HEK293 (cell line): ENCODE measurements around the gene HPSE2.

Experiments
- CTCF ChIA-PET: fragments of 350-600 bp; formaldehyde crosslinking; extraction: SDS; loops from one replicate; lab custom pipeline; 2021; ENCODE audit warnings: antibody characterized with exemption; lab: Yijun Ruan, JAX
- POLR2A ChIA-PET: fragments of 300-600 bp; formaldehyde crosslinking; extraction: SDS; loops from one replicate; lab custom pipeline; 2020; ENCODE audit warnings: antibody characterized with exemption, inconsistent platforms; lab: Yijun Ruan, JAX
- H3K27ac ChIP-seq: fragments of 200-500 bp; sonication (Bioruptor generic); 2 replicates; pipeline ENCODE4 v1.5.1; 2014; ENCODE audit warnings: low read depth, low read length, control low read depth, inconsistent platforms; ENCODE audit errors: extremely low read depth
- H3K36me3 ChIP-seq, 2 experiments: fragments of 200-500 bp in 1 of 2; sonication (Bioruptor generic) in 1 of 2; 1 replicate in 1 of 2; 2 replicates in 1 of 2; pipeline ENCODE4 v1.5.1; 2014 to 2017; ENCODE audit warnings: inconsistent platforms in 2 of 2, low read length in 2 of 2; ENCODE audit not compliant: control insufficient read depth in 2 of 2, insufficient read depth in 1 of 2
- H3K4me1 ChIP-seq: fragments of 200-500 bp; sonication (Bioruptor generic); 2 replicates; pipeline ENCODE4 v1.5.1; 2014; ENCODE audit warnings: mild to moderate bottlenecking, low read length, inconsistent platforms; ENCODE audit not compliant: control insufficient read depth, insufficient read depth
- H3K4me3 ChIP-seq: 2 replicates; pipeline ENCODE4 v1.5.1; 2011; ENCODE audit warnings: low read depth, mild to moderate bottlenecking, control low read depth, low read length, moderate library complexity
- H3K9me3 ChIP-seq: fragments of 200-500 bp; sonication (Bioruptor generic); 2 replicates; pipeline ENCODE4 v1.5.1; 2014; ENCODE audit warnings: low read depth, low read length, inconsistent platforms; ENCODE audit not compliant: control insufficient read depth, insufficient read depth
- HOXA7 ChIP-seq: sonication (generic); formaldehyde crosslinking; IDR thresholded peaks from 2 replicates; pipeline ENCODE4 v1.8.1; 2022; ENCODE audit warnings: missing genetic modification reagents, borderline replicate concordance
- IKZF3 ChIP-seq: fragments of 450-650 bp; IDR thresholded peaks from 2 replicates; pipeline ENCODE4 v1.5.0; 2018; ENCODE audit warnings: missing biosample characterization, mild to moderate bottlenecking, missing genetic modification characterization, moderate library complexity
- ZBTB44 ChIP-seq: fragments of 450-650 bp; IDR thresholded peaks from 2 replicates; pipeline ENCODE4 v1.5.1; 2018; ENCODE audit warnings: missing biosample characterization, mild to moderate bottlenecking, missing genetic modification characterization
- ZNF10 ChIP-seq: fragments of 450-650 bp; formaldehyde crosslinking; IDR thresholded peaks from 2 replicates; pipeline ENCODE4 v1.5.1; 2017; ENCODE audit warnings: missing biosample characterization, missing genetic modification characterization
- ZNF112 ChIP-seq: fragments of 450-650 bp; formaldehyde crosslinking; IDR thresholded peaks from 2 replicates; pipeline ENCODE4 v1.5.0; 2017; ENCODE audit warnings: missing biosample characterization, missing genetic modification characterization
- ZNF175 ChIP-seq: fragments of 450-650 bp; formaldehyde crosslinking; IDR thresholded peaks from 2 replicates; pipeline ENCODE4 v1.5.1; 2016; ENCODE audit warnings: missing biosample characterization, missing genetic modification characterization
- ZNF202 ChIP-seq: fragments of 450-650 bp; formaldehyde crosslinking; IDR thresholded peaks from 2 replicates; pipeline ENCODE4 v1.5.1; 2016; ENCODE audit warnings: missing biosample characterization, missing genetic modification characterization, borderline replicate concordance
- ZNF292 ChIP-seq: fragments of 450-650 bp; formaldehyde crosslinking; IDR thresholded peaks from 2 replicates; pipeline ENCODE4 v1.5.1; 2016; ENCODE audit warnings: low read depth, missing biosample characterization, missing genetic modification characterization, borderline replicate concordance
- ZNF302 ChIP-seq: fragments of 450-650 bp; formaldehyde crosslinking; IDR thresholded peaks from 2 replicates; pipeline ENCODE4 v1.5.1; 2016; ENCODE audit warnings: missing biosample characterization, missing genetic modification characterization, low read depth
- ZNF350 ChIP-seq: fragments of 450-650 bp; formaldehyde crosslinking; IDR thresholded peaks from 2 replicates; pipeline ENCODE4 v1.5.0; 2017; ENCODE audit warnings: missing biosample characterization, mild to moderate bottlenecking, missing genetic modification characterization
- ZNF366 ChIP-seq: fragments of 450-650 bp; formaldehyde crosslinking; conservative IDR thresholded peaks from 2 replicates; pipeline ENCODE4 v1.5.1; 2016; ENCODE audit warnings: missing biosample characterization, missing genetic modification characterization
- ZNF518A ChIP-seq: fragments of 450-650 bp; formaldehyde crosslinking; conservative IDR thresholded peaks from 2 replicates; pipeline ENCODE4 v1.5.1; 2016; ENCODE audit warnings: low read depth, missing biosample characterization, missing genetic modification characterization
- ZNF549 ChIP-seq: fragments of 450-650 bp; IDR thresholded peaks from 2 replicates; pipeline ENCODE4 v1.5.1; 2018; ENCODE audit warnings: missing biosample characterization, missing genetic modification characterization, mild to moderate bottlenecking, inconsistent platforms, moderate library complexity
- ZNF623 ChIP-seq: fragments of 450-650 bp; formaldehyde crosslinking; IDR thresholded peaks from 2 replicates; pipeline ENCODE4 v1.5.1; 2016; ENCODE audit warnings: missing biosample characterization, missing genetic modification characterization
- ZNF654 ChIP-seq: fragments of 450-650 bp; formaldehyde crosslinking; IDR thresholded peaks from 2 replicates; pipeline ENCODE4 v1.5.1; 2016; ENCODE audit warnings: low read depth, missing biosample characterization, missing genetic modification characterization
- ZNF692 ChIP-seq: fragments of 450-650 bp; formaldehyde crosslinking; IDR thresholded peaks from 2 replicates; pipeline ENCODE4 v1.5.1; 2016; ENCODE audit warnings: missing biosample characterization, missing genetic modification characterization
- ZNF704 ChIP-seq: fragments of 450-650 bp; formaldehyde crosslinking; IDR thresholded peaks from 2 replicates; pipeline ENCODE4 v1.5.1; 2016; ENCODE audit warnings: missing biosample characterization, missing genetic modification characterization
- ZNF843 ChIP-seq: fragments of 450-650 bp; formaldehyde crosslinking; IDR thresholded peaks from 2 replicates; pipeline ENCODE4 v1.5.1; 2016; ENCODE audit warnings: missing biosample characterization, missing genetic modification characterization
- ZSCAN18 ChIP-seq: fragments of 450-650 bp; formaldehyde crosslinking; IDR thresholded peaks from 2 replicates; pipeline ENCODE4 v1.5.1; 2016; ENCODE audit warnings: missing biosample characterization, missing genetic modification characterization
- ZXDB ChIP-seq: fragments of 450-650 bp; formaldehyde crosslinking; IDR thresholded peaks from 2 replicates; pipeline ENCODE4 v1.5.1; 2016; ENCODE audit warnings: missing biosample characterization, missing genetic modification characterization

Gene HPSE2

GRCh38 chr10:98538472-98538871 lies 697.2 kb downstream of the HPSE2 start:
- Histone ChIP-seq H3K9me3 (no peaks in the 10 kb centered on the region), H3K4me1 (no peaks in the 10 kb centered on the region), H3K27ac (no peak overlapping the region), H3K4me3 (no peak overlapping the region), H3K36me3 (no peaks in the 10 kb centered on the region)
- ChIA-PET POLR2A (no interaction called here), CTCF (interaction anchor here (1.1 kb wide), 1 partner anchor 71 kb away, joined by 3 read pairs; no protein-coding TSS in a partner anchor)
- TF ChIP-seq ZNF623 (tag by site-specific recombination) (no peak), ZXDB (tag by site-specific recombination) (no peak), ZNF302 (tag by site-specific recombination) (no peak), ZNF10 (no peak), ZNF704 (tag by site-specific recombination) (no peak), ZNF202 (no peak), ZNF692 (tag by site-specific recombination) (no peak), ZNF112 (no peak), IKZF3 (no peak), ZNF518A (tag by site-specific recombination) (no peak), ZNF366 (tag by site-specific recombination) (no peak), ZSCAN18 (no peak), ZNF654 (tag by site-specific recombination) (no peak), ZNF292 (no peak), ZNF549 (tag by site-specific recombination) (no peak), ZNF175 (tag by site-specific recombination) (no peak)

GRCh38 chr10:98536551-98536950 lies 699.1 kb downstream of the HPSE2 start:
- H3K27ac ChIP-seq = no peak overlapping the region
- TF ChIP-seq ZBTB44 (tag by site-specific recombination) (no peak), ZNF843 (tag by site-specific recombination) (no peak), HOXA7 (CRISPR knock-in tag) (no peak), ZNF350 (tag by site-specific recombination) (no peak)
- ChIA-PET POLR2A (no interaction called here), CTCF (no interaction called here)
- H3K36me3 ChIP-seq = no peaks in the 10 kb centered on the region
- H3K9me3 ChIP-seq = no peaks in the 10 kb centered on the region
- no peaks in the 10 kb centered on the region for H3K4me1 ChIP-seq
- H3K4me3 ChIP-seq = no peak overlapping the region
